ENCODE measurements around the gene FCN2.
A peak's percentile ranks its signal among the peaks of the same experiment; 100 is the strongest.

Gene FCN2

GRCh38 chr9:134858051-134858841 lies 22.4 kb upstream of the FCN2 start:
- peak; percentile 41 for DNase-seq (ENCODE audit: low read depth)
- H3K4me3 ChIP-seq (ENCODE audit: control insufficient read depth, low read depth, low read length) = no peak overlapping the region
- TF ChIP-seq, protein P1, sequence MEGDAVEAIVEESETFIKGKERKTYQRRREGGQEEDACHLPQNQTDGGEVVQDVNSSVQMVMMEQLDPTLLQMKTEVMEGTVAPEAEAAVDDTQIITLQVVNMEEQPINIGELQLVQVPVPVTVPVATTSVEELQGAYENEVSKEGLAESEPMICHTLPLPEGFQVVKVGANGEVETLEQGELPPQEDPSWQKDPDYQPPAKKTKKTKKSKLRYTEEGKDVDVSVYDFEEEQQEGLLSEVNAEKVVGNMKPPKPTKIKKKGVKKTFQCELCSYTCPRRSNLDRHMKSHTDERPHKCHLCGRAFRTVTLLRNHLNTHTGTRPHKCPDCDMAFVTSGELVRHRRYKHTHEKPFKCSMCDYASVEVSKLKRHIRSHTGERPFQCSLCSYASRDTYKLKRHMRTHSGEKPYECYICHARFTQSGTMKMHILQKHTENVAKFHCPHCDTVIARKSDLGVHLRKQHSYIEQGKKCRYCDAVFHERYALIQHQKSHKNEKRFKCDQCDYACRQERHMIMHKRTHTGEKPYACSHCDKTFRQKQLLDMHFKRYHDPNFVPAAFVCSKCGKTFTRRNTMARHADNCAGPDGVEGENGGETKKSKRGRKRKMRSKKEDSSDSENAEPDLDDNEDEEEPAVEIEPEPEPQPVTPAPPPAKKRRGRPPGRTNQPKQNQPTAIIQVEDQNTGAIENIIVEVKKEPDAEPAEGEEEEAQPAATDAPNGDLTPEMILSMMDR (conservative IDR thresholded peaks at IDR 0.05; ENCODE audit: control insufficient read depth, insufficient read depth, low read depth, low read length) = peak; percentile 32

DNA sequence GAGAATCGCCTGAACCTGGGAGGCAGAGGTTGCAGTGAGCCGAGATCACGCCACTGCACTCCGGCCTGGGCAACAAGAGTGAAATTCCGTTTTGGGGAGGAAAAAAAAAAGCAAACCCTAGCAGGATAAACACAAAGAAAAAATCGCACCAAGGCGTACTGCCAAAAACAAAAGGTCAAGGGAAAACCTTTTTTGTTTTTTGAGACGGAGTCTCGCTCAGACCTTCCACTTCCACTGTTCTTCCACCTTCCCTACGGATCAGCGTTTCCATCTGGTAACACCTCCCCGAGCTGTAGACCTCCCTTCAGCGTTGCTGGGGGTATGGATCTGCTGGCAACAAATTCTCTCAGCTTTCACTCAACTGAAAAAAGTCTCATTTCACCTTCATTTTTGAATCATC lies 20.1 kb upstream of the FCN2 start:
- no peak overlapping the region for H3K4me3 ChIP-seq (ENCODE audit: control insufficient read depth, low read depth, low read length)
- TF ChIP-seq, protein P1 (conservative IDR thresholded peaks at IDR 0.05; ENCODE audit: control insufficient read depth, insufficient read depth, low read depth, low read length) = no peak
- DNase-seq (ENCODE audit: low read depth) = no peak

- DNase-seq (ENCODE audit: low read depth) = no peak
- H3K4me3 ChIP-seq (ENCODE audit: control insufficient read depth, low read depth, low read length) = no peak overlapping the region
- TF ChIP-seq, protein P1 (conservative IDR thresholded peaks at IDR 0.05; ENCODE audit: control insufficient read depth, insufficient read depth, low read depth, low read length) = no peak
Measured at GRCh38 chr9:134861595-134862334, 18.8 kb upstream of the FCN2 start.

DNA sequence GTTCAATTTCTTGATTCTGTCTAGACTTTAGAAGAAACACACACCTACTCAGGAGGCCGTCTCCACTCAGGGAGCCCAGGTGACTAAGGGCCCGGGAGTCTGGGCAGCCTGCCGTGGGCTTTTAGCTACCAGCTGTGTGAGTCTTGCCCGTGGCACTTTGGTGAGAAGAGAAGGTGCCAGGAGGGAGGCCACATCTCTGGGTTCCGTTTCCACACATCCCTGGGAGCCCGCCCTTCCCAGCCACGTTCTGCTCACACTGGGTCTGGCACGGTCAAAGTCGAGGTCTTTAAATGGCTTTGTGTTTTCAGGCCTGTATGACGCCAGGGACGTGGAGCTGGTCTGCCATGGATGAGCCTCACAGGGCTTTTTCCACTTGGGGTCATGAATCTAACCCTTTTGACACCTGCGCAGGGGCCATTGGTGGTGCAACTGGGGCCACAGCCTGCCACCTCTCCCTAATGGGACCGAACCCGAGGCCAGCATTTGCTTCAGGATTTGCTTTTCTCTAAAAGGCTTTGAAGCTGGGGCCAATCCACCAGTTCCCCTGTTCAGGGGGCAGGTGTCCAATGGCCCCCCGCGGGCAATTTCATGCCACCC lies 17.2 kb upstream of the FCN2 start:
- TF ChIP-seq, protein P1 (conservative IDR thresholded peaks at IDR 0.05; ENCODE audit: control insufficient read depth, insufficient read depth, low read depth, low read length) = no peak

DNA sequence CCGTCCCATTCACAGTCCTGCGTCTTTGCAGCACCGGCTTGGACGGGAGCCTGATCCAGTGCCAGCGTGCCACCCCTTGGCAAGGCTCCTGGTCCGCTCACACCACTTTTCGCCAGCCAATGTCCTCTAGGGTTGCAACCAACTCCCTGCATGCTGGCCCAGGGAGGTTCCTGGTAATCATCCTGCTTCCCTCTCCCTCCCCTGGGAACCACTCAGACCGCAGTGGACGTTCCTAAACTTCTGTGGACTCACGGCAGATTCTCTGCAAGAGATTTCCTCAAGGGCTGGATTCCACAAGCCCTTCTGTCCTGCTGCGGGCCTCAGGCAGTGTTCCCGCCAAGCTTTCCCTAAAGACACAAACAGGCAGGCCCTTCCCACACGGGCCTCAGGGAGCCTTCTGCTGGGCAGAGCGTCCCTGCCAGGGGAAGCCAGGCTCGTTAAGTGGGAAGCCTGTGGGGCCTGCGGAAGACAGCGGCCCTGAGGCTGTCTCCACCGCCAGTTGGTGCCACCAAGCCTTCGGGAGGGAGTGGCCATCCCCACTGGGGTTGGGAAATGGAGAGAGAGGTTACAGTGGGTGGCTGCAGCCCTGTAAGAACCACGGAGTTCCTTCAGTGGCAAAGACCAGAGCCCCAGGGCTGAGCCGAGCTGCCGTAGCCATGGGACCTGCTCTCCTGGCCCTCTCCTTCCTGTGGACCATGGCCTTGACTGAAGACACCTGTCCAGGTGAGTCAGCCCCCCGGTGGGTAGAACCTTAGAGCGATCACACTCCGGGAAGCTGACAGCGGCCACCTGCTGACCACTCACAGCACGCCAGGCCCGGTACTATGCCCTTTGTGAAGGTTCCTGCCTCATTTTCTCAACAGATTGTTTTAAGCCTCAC lies 16.4 kb upstream of the FCN2 start:
- no peak overlapping the region for H3K4me3 ChIP-seq (ENCODE audit: control insufficient read depth, low read depth, low read length)
- TF ChIP-seq, protein P1 (conservative IDR thresholded peaks at IDR 0.05; ENCODE audit: control insufficient read depth, insufficient read depth, low read depth, low read length) = no peak
- DNase-seq (ENCODE audit: low read depth) = peak; percentile 33

More for the DNA sequence above, 17.2 kb upstream of the FCN2 start:
- DNase-seq (ENCODE audit: low read depth) = no peak
- H3K4me3 ChIP-seq (ENCODE audit: control insufficient read depth, low read depth, low read length) = no peak overlapping the region

GRCh38 chr9:134864821-134865190 lies 15.8 kb upstream of the FCN2 start:
- H3K4me3 ChIP-seq (ENCODE audit: control insufficient read depth, low read depth, low read length) = no peak overlapping the region
- TF ChIP-seq, protein P1 (conservative IDR thresholded peaks at IDR 0.05; ENCODE audit: control insufficient read depth, insufficient read depth, low read depth, low read length) = no peak
- DNase-seq (ENCODE audit: low read depth) = no peak

All from fibroblast of mammary gland (primary cell).